CD1c-positive myeloid dendritic cell (primary cell): ENCODE data around the gene HERPUD2.
"Not testable (repeated sequence)": the region's sequence is repeated elsewhere in the genome, so short reads cannot be mapped to it uniquely, and the experiment has no call there.

Experiments
- DNase-seq: peaks from one replicate; pipeline ENCODE4 v3.0.0-alpha.2; 2016; ENCODE audit errors: extremely low spot score

Gene HERPUD2

DNA sequence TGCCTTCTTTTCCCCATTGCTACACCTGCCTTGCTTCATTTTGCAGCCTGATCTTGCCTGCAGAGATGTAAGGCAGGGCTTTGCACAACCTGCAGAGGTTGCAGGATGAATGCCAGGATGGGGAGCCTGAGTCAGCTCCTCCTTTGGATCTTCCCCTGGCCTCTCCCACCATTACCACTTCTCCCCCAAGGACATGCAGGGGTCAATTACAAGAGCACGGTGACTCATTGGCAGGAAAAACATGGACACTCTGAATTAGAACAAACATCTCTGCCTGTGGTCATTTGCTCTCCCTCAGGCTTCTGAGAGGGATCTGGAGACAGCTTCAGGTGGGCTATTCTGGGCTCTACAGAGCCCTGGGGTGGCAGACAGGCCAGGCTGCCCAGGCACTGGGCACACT, 89.2 kb downstream of the HERPUD2 start:
- no peak for DNase-seq

DNA sequence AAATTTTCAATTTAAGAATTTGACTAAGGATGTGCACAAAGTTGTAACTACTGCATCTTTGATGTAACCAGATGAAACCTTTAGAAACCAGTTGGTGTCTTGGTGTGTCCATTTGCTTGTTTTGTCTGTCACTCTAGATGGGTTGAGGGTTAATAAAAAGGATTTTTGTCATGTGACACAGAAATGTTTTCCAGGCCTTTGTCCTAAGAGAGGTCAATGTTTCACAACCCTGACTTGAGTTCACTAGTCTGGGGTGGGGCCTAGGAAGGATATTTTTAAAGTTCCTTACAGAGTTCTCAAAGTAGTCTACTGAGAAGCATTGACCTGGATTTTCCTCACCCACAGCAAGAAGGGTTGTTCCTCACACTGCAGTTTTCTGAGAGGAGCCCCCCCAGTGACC, 90.3 kb downstream of the HERPUD2 start:
- no peak for DNase-seq

- peak; percentile 6 for DNase-seq
Measured at GRCh38 chr7:35599645-35600044, 95.3 kb downstream of the HERPUD2 start.

DNA sequence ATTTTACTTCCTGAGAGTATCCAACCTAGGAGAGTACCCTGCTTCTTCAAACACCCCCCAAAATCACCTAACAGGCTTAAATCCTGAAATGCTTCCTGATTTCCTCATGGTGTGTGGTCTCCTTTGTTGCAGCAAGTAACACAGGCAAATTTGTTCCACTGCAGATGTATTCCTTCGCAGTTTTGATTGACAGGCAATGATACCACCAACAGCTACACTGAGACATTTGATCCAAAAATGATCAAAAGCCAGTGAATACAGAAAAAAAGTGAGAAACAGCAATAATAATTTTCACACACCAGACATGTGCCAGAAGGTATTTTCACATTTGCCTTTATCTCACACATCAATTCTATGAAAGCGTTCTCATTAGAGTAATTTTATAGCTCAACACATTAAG, 95.9 kb downstream of the HERPUD2 start:
- no peak for DNase-seq

- no peak for DNase-seq
Measured at GRCh38 chr7:35596061-35596460, 98.9 kb downstream of the HERPUD2 start.

DNA sequence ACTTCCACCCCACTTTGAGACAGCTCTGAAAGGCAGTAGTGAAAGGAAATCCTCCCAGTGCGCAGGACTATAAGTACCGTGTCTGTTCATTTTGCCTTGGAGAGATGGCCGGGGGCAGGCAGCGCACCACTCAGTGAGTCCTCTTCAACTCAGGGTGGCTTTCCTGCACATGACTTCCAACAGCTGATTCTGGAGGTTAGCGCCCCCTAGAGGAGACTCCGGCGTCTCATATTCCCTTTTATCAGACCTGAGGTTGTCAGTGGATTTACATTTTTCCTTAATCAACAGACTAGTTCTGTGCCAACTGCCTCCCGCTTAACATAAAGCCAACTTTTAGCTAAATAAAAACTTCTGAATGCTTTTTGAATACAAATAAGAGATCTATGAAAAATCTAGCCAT, 101.0 kb downstream of the HERPUD2 start:
- no peak for DNase-seq

- DNase-seq, result no peak
Measured at GRCh38 chr7:35588647-35589046, 106.3 kb downstream of the HERPUD2 start.

DNA sequence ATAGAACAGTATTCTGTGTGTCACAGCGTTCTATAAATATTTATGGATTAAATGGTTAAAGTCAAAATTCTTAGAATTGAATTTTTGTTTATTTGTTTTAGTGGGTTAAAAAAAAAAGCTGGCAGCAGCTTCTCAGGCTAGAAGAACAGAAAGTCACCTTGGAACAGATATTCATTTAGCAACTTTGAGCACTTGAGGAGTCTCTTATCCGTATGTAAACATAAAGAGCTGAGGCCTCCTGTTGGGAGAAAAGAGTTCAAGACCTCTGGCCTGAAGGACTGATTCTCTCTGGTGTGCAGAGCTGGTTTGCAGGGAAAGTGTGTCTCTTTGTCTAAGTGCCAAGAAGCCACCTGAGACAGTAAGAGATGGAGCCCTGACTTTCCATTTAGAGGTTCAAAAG, 109.9 kb downstream of the HERPUD2 start:
- no peak for DNase-seq

DNA sequence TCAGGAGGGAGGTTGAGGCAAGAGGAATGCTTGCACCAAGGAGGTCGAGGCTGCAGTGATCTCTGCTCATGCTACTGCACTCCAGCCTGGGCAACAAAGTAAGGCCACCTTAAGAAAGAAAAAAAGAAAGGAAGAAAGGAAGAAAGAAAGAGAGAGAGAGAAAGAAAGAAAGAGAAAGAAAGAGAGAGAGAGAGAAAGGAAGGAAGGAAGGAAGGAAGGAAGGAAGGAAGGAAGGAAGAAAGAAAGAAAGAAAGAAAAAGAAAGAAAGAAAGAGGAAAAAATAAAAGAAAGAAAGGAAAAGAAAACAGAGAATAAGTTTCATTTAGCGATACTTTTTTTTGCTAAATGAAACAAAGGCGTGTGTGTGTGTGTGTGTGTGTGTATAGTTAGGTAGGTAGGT, 110.4 kb downstream of the HERPUD2 start:
- DNase-seq, result not testable (repeated sequence)
